GM12865 (cell line): ENCODE data around the gene SERPINB12.

Experiments used
- DNase-seq: peaks from one replicate; pipeline ENCODE4 v3.0.0; 2010; ENCODE audit warnings: low read depth
- H3K4me3 ChIP-seq: 2 replicates; pipeline ENCODE4 v1.5.1; 2011; ENCODE audit warnings: mild to moderate bottlenecking, low read depth, low read length, control low read depth
- TF ChIP-seq, protein P1 (sequence below): IDR thresholded peaks from 2 replicates; pipeline ENCODE4 v1.5.1; 2011; ENCODE audit warnings: low read length, control low read depth, low read depth, inconsistent platforms; ENCODE audit not compliant: insufficient read depth; ENCODE audit errors: missing control alignments

SERPINB12 gene, protein sequence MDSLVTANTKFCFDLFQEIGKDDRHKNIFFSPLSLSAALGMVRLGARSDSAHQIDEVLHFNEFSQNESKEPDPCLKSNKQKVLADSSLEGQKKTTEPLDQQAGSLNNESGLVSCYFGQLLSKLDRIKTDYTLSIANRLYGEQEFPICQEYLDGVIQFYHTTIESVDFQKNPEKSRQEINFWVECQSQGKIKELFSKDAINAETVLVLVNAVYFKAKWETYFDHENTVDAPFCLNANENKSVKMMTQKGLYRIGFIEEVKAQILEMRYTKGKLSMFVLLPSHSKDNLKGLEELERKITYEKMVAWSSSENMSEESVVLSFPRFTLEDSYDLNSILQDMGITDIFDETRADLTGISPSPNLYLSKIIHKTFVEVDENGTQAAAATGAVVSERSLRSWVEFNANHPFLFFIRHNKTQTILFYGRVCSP

GRCh38 chr18:63542069-63542468 is at the start of gene SERPINB12:
TSS of gene SERPINB12 (plus strand) at chr18:63542369. CDS start at chr18:63556160, 13,791 bp downstream.
- H3K4me3 ChIP-seq, result no peak within 1 kb of the TSS
- DNase-seq, result no peak
- TF ChIP-seq, protein P1, sequence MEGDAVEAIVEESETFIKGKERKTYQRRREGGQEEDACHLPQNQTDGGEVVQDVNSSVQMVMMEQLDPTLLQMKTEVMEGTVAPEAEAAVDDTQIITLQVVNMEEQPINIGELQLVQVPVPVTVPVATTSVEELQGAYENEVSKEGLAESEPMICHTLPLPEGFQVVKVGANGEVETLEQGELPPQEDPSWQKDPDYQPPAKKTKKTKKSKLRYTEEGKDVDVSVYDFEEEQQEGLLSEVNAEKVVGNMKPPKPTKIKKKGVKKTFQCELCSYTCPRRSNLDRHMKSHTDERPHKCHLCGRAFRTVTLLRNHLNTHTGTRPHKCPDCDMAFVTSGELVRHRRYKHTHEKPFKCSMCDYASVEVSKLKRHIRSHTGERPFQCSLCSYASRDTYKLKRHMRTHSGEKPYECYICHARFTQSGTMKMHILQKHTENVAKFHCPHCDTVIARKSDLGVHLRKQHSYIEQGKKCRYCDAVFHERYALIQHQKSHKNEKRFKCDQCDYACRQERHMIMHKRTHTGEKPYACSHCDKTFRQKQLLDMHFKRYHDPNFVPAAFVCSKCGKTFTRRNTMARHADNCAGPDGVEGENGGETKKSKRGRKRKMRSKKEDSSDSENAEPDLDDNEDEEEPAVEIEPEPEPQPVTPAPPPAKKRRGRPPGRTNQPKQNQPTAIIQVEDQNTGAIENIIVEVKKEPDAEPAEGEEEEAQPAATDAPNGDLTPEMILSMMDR, result no peak

- DNase-seq, result no peak
- H3K4me3 ChIP-seq, result no peak overlapping the region
- TF ChIP-seq, protein P1, result no peak
These were observed 49.3 kb upstream of the SERPINB12 start for GRCh38 chr18:63492851-63493250.

GRCh38 chr18:63495675-63496074 is 46.5 kb upstream of the SERPINB12 start:
- no peak overlapping the region for H3K4me3 ChIP-seq
- TF ChIP-seq, protein P1, result no peak
- DNase-seq, result no peak

DNA sequence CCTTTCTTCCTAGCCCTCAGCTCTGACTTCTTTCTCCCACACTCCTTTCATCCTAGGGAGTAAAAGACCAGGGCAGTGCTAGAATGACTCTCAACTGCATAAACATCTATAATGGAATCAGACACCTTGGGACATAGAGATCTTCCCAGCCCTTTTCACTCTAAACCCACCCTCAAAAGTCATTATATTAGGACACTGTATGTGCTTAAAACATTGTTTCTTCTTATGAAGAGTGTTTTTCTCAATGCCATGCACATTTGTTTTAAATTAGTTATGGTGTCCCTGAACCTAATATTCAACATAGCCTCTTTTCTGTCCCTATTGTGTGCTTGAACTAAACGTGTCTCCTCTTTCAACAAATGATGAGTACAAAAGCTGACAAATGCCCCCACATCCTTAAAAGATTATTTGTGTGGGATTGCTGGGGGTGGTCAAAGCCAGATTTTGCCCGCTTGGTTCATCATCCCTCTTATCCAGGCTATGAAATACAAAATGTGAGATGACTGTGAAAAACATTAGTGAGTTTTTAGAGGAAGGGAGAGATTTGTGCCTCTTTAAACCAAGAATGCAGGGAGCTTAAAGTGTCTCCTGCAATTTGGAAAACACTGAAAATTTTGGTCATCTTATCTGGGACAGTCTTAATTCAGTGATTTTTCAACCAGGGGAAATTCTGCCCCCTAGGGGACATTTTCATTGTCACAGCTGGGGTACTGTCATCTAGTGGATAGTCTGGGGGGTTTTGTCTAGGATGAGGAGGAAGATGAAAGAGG is 36.4 kb upstream of the SERPINB12 start:
- TF ChIP-seq, protein P1, result peak; percentile 61
- DNase-seq, result peak; percentile 33
- H3K4me3 ChIP-seq, result no peak overlapping the region

GRCh38 chr18:63506336-63506646 is 35.9 kb upstream of the SERPINB12 start:
- TF ChIP-seq, protein P1, result no peak
- DNase-seq, result no peak
- no peak overlapping the region for H3K4me3 ChIP-seq

- no peak for DNase-seq
- H3K4me3 ChIP-seq, result no peak overlapping the region
- TF ChIP-seq, protein P1, result no peak
These were observed 33.6 kb upstream of the SERPINB12 start for GRCh38 chr18:63508596-63508995.
